Calu3 (cell line): ENCODE data around the gene ORM2. TPM values are rescaled to one million over a fixed set of nuclear protein-coding genes. Genes with fewer than 3 reads are reported as not detected.

ENCODE experiments used
- BruUV-seq: library from RNA; stranded (reverse); fragments of 400-500 nt; replicated peaks from 2 replicates; lab custom pipeline; 2021; lab: Mats Ljungman, UMichigan
- CTCF ChIA-PET: fragments of 300-600 bp; sonication (Branson Sonifier 250); formaldehyde crosslinking; loops from one replicate; lab custom pipeline; 2022; ENCODE audit warnings: antibody characterized with exemption; lab: Charles Lee
- DNase-seq: peaks from one replicate; pipeline ENCODE4 v3.0.0; 2022
- H3K27ac Mint-ChIP-seq: one replicate; pipeline ENCODE4 v1.8.0; 2022; ENCODE audit warnings: mixed read lengths; ENCODE audit not compliant: unreplicated experiment
- H3K27me3 Mint-ChIP-seq: one replicate; pipeline ENCODE4 v1.8.0; 2022; ENCODE audit warnings: mixed read lengths; ENCODE audit not compliant: unreplicated experiment
- H3K36me3 Mint-ChIP-seq: one replicate; pipeline ENCODE4 v1.8.0; 2022; ENCODE audit warnings: mild to moderate bottlenecking, moderate library complexity, mixed read lengths; ENCODE audit not compliant: insufficient read depth, unreplicated experiment
- H3K4me1 Mint-ChIP-seq: one replicate; pipeline ENCODE4 v1.8.0; 2022; ENCODE audit warnings: mild to moderate bottlenecking, low read depth, mixed read lengths; ENCODE audit not compliant: unreplicated experiment
- H3K4me3 Mint-ChIP-seq: one replicate; pipeline ENCODE4 v1.8.0; 2022; ENCODE audit warnings: mild to moderate bottlenecking, low read depth, moderate library complexity, mixed read lengths; ENCODE audit not compliant: unreplicated experiment
- H3K9me3 Mint-ChIP-seq: one replicate; pipeline ENCODE4 v1.8.0; 2022; ENCODE audit warnings: low read depth, mixed read lengths; ENCODE audit not compliant: unreplicated experiment
- CTCF ChIP-seq: fragments of 200-600 bp; IDR thresholded peaks from one replicate; pipeline ENCODE4 v1.8.0; 2022; ENCODE audit warnings: antibody characterized with exemption; ENCODE audit not compliant: unreplicated experiment
- intact Hi-C: fragments of 100-400 bp; cut with micrococcal nuclease; formaldehyde crosslinking; loops from one replicate; pipeline ENCODE4 v1.10.0; 2022; ENCODE audit not compliant: unreplicated experiment
- total RNA-seq: library from RNA; stranded (reverse); gene quantifications from 2 replicates; pipeline ENCODE4 v1.2.3, GENCODE V29; 2022

ORM2 gene
- total RNA-seq, 1 experiment from 2014 or later, result not detected

DNA sequence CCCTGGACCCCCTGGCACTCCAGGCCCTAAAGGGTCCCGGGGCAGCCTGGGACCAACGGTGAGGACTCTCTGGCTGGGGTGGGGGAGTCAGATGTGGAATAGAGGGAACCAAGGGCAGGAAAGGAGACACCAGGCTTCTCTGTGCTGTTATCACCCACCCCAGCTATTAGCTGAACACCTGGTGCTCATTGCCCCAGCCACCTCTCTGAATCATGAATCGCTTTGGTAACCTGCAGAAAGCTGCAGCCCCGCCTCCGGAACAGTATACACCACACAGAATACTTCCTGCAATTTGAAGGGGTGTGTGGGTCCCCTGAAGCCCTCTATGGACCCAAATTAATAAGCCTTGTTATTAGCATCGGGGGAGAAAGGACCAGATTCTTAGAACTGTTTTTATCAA lies 47.2 kb upstream of the ORM2 start:
- no peaks in the 10 kb centered on the region for H3K4me1 Mint-ChIP-seq
- intact Hi-C loops, result no loop called here
- peaks cover 7% of the 10 kb centered on the region for H3K36me3 Mint-ChIP-seq
- no peak for DNase-seq
- H3K27ac Mint-ChIP-seq, result no peak overlapping the region
- CTCF ChIA-PET, result no interaction called here
- TF ChIP-seq CTCF, result no peak
- H3K4me3 Mint-ChIP-seq, result no peak overlapping the region
- H3K9me3 Mint-ChIP-seq, result no peaks in the 10 kb centered on the region
- no TSS peak for BruUV-seq
- H3K27me3 Mint-ChIP-seq, result no peaks in the 10 kb centered on the region

GRCh38 chr9:114282926-114283325 lies 46.7 kb upstream of the ORM2 start:
- no peak for DNase-seq
- Mint-ChIP-seq H3K9me3 (no peaks in the 10 kb centered on the region), H3K27me3 (no peaks in the 10 kb centered on the region), H3K27ac (no peak overlapping the region), H3K4me1 (peaks cover 2% of the 10 kb centered on the region), H3K36me3 (peaks cover 7% of the 10 kb centered on the region), H3K4me3 (no peak overlapping the region)
- no TSS peak for BruUV-seq
- intact Hi-C loops, result no loop called here
- CTCF ChIA-PET, result no interaction called here
- TF ChIP-seq CTCF, result no peak

DNA sequence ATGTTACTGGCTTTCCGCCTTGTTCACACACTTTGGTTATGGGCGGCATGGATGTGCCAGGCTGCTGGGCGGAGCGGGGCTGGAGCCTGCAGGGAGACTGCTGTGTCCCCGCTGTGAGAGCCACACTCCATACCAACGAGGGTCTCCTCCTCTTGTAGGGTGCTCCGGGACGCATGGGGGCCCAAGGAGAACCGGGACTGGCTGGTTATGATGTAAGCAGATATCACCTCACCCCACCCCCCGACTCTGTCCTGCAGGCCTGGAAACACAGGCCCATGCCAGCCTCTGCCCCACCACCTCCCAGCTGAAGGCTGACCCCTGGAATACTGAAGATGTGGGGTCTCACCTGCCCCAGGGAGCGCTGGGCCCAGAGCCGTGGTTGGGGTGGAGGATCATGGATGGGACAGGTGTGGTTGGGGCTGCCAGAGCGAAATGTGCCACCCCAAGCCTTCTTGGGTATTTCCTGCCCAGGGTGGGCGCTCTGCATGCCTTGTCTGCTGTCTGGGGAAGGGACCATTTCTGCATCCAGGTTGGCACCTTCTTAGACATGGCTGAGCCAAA lies 46.0 kb upstream of the ORM2 start:
- TF ChIP-seq CTCF, result no peak
- no peak for DNase-seq
- Mint-ChIP-seq H3K27me3 (no peaks in the 10 kb centered on the region), H3K36me3 (peaks cover 7% of the 10 kb centered on the region), H3K9me3 (no peaks in the 10 kb centered on the region), H3K27ac (no peak overlapping the region), H3K4me3 (no peak overlapping the region), H3K4me1 (peaks cover 8% of the 10 kb centered on the region)
- CTCF ChIA-PET, result no interaction called here
- BruUV-seq, result no TSS peak
- intact Hi-C loops, result no loop called here

GRCh38 chr9:114284316-114285060 lies 45.2 kb upstream of the ORM2 start:
- peaks cover 8% of the 10 kb centered on the region for H3K4me1 Mint-ChIP-seq
- CTCF ChIA-PET, result no interaction called here

More at GRCh38 chr9:114284316-114285060, 45.2 kb upstream of the ORM2 start:
- Mint-ChIP-seq H3K27ac (no peak overlapping the region), H3K27me3 (no peaks in the 10 kb centered on the region), H3K9me3 (no peaks in the 10 kb centered on the region), H3K4me3 (no peak overlapping the region), H3K36me3 (peaks cover 7% of the 10 kb centered on the region)
- no TSS peak for BruUV-seq
- intact Hi-C loops, result no loop called here
- no peak for DNase-seq
- no peak for TF ChIP-seq CTCF
